ENCODE measurements around the gene MND1.
A peak's percentile ranks its signal among the peaks of the same experiment; 100 is the strongest.

The MND1 gene

GRCh38 chr4:153344131-153345011 is at the start of gene MND1:
TSS of gene MND1 (plus strand) at chr4:153344688. CDS start at chr4:153344738, 50 bp downstream.
- intact Hi-C loops (cut with DNase I): loop anchor here (2.0 to 10.0 kb wide), 4 partner anchors 130 to 410 kb away; no protein-coding TSS in a partner anchor
- peak; percentile 57 to 95 (median 90) for DNase-seq

GRCh38 chr4:153295131-153295755 is 49.2 kb upstream of the MND1 start:
- no peak for DNase-seq
- intact Hi-C loops (cut with DNase I): no loop called here

GRCh38 chr4:153296040-153296823 is 48.3 kb upstream of the MND1 start:
- intact Hi-C loops (cut with DNase I): no loop called here
- DNase-seq: peak in 1 of 42 donors; percentile 11

GRCh38 chr4:153297116-153297515 is 47.4 kb upstream of the MND1 start:
- intact Hi-C loops (cut with DNase I): no loop called here
- no peak for DNase-seq

- intact Hi-C loops (cut with DNase I): no loop called here
- DNase-seq: no peak
Measured at GRCh38 chr4:153310793-153311192, 33.7 kb upstream of the MND1 start.

- DNase-seq: no peak
- intact Hi-C loops (cut with DNase I): no loop called here
Measured at GRCh38 chr4:153314915-153315314, 29.6 kb upstream of the MND1 start.

- DNase-seq: peak in 11 of 42 donors; percentile 16 to 69 (median 37)
- intact Hi-C loops (cut with DNase I): no loop called here
Measured at GRCh38 chr4:153318696-153319320, 25.7 kb upstream of the MND1 start.

- intact Hi-C loops (cut with DNase I): loop anchor here (5.0 to 10.0 kb wide), 2 partner anchors 78 to 180 kb away; no protein-coding TSS in a partner anchor
Measured at GRCh38 chr4:153322791-153323190, 21.7 kb upstream of the MND1 start.

GRCh38 chr4:153324046-153324445 is 20.4 kb upstream of the MND1 start:
- no peak for DNase-seq
- intact Hi-C loops (cut with DNase I): loop anchor here (5.0 to 10.0 kb wide), 2 partner anchors 79 to 182 kb away; no protein-coding TSS in a partner anchor

More at GRCh38 chr4:153322791-153323190, 21.7 kb upstream of the MND1 start:
- no peak for DNase-seq

- no peak for DNase-seq
- intact Hi-C loops (cut with DNase I): loop anchor here (10.0 kb wide), 1 partner anchor 81 kb away; no protein-coding TSS in a partner anchor
Measured at GRCh38 chr4:153325558-153325957, 18.9 kb upstream of the MND1 start.

- no peak for DNase-seq
- intact Hi-C loops (cut with DNase I): loop anchor here (10.0 kb wide), 1 partner anchor 82 kb away; no protein-coding TSS in a partner anchor
Measured at GRCh38 chr4:153326513-153326912, 18.0 kb upstream of the MND1 start.

GRCh38 chr4:153327247-153327646 is 17.2 kb upstream of the MND1 start:
- intact Hi-C loops (cut with DNase I): loop anchor here (10.0 kb wide), 1 partner anchor 82 kb away; no protein-coding TSS in a partner anchor
- no peak for DNase-seq

GRCh38 chr4:153332936-153333335 is 11.6 kb upstream of the MND1 start:
- intact Hi-C loops (cut with DNase I): no loop called here

GRCh38 chr4:153333874-153334273 is 10.6 kb upstream of the MND1 start:
- DNase-seq: no peak
- intact Hi-C loops (cut with DNase I): no loop called here

More at GRCh38 chr4:153332936-153333335, 11.6 kb upstream of the MND1 start:
- DNase-seq: no peak

GRCh38 chr4:153335665-153336064 is 8.8 kb upstream of the MND1 start:
- intact Hi-C loops (cut with DNase I): no loop called here
- no peak for DNase-seq

- DNase-seq: no peak
- intact Hi-C loops (cut with DNase I): no loop called here
Measured at GRCh38 chr4:153337686-153338085, 6.8 kb upstream of the MND1 start.

- intact Hi-C loops (cut with DNase I): loop anchor here (5.0 to 10.0 kb wide), 3 partner anchors 133 to 413 kb away; no protein-coding TSS in a partner anchor
- no peak for DNase-seq
Measured at GRCh38 chr4:153341575-153342090, 2.9 kb upstream of the MND1 start.
